NCI-H526 treated with DMSO at 0.1 percent for 48 hours (cell line): ENCODE measurements around the gene ZBTB8A.
"Not testable (repeated sequence)": the region's sequence is repeated elsewhere in the genome, so short reads cannot be mapped to it uniquely, and the experiment has no call there.

ENCODE experiments used
- DNase-seq: peaks from one replicate; lab custom pipeline; 2025; lab: John Stamatoyannopoulos, UW

The ZBTB8A gene

DNA sequence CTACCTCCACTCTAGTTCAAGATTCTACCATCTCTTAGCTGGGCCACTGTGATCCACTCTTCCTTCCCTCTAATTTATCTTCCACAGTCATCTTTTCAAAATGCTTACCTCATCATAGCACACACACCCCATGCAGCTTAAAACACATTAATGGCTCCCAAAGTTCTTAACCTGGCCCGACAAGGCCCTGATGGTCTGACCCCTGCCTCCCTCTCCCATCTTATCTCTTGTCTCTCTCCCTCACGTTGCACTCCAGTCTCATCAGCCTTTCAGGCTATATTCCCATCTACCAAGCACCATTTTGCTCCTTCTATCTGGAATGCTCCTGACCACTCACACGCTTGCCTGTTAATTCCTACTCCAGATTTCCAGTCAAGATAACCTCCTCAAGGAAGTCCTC lies 2.5 kb upstream of the ZBTB8A start:
- DNase-seq: no peak

- peak; percentile 67 for DNase-seq
Measured at GRCh38 chr1:32539584-32540571, 651 bp downstream of the ZBTB8A start.

GRCh38 chr1:32540605-32541004 lies 1.4 kb downstream of the ZBTB8A start:
- DNase-seq: peak; percentile 50

GRCh38 chr1:32541064-32541566 lies 1.9 kb downstream of the ZBTB8A start:
- DNase-seq: no peak

DNA sequence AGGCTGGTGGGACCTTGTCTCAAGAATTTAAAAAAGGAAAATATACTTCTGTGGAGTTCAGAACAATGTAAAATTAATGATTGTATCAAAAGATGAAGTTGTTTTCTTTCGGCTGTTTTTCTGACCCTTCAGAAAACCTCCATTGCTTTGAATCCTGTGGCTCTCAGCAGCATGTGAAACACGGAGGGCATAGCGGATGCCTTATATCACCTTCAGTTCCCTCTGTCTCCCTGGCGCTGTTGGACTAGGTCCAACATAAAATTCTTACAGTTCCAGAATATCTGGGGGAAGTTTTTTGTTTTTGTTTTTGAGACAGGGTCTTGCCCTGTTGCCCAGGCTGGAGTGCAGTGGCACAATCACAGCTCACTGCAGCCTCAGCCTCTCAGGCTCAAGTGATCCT lies 7.4 kb downstream of the ZBTB8A start:
- DNase-seq: no peak

DNA sequence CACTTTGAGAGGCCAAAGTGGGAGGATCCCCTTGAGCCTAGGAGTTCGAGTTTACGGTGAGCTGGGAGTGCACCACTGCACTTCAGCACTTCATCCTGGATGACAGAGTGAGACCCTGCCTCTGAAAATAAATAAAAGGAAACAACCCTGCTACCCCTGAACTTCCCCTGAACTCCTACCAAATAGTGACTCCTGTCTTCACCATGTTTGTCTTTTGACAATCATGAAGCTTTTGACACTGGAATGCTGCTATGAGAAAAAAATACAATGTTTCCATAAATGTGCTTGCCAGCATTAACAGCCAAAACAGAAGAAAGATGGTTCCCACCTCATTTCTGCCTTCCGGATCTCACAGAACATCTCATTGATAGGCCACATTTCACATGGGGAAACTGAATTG lies 10.4 kb downstream of the ZBTB8A start:
- DNase-seq: no peak

- no peak for DNase-seq
Measured at GRCh38 chr1:32554288-32554687, 15.1 kb downstream of the ZBTB8A start.

DNA sequence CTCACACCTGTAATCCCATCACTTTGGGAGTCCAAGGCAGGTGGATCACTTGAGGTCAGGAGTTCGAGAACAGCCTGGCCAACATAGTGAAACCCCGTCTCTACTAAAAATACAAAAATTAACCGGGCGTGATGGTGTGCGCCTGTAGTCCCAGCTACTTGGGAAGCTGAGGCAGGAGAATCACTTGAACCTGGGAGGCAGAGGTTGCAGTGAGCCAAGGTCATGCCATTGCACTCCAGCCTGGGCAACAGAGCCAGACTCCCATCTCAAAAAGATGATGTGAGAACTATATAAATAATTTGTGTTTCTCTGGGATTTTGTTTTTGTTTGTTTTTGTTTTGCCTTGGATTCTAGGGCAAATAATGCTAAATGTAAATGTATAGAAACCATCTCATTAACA lies 17.8 kb downstream of the ZBTB8A start:
- not testable (repeated sequence) for DNase-seq

GRCh38 chr1:32557812-32558211 lies 18.6 kb downstream of the ZBTB8A start:
- DNase-seq: no peak

GRCh38 chr1:32568929-32569328 lies 29.7 kb downstream of the ZBTB8A start:
- DNase-seq: no peak

- no peak for DNase-seq
Measured at GRCh38 chr1:32580348-32581017, 41.3 kb downstream of the ZBTB8A start.

GRCh38 chr1:32592943-32593342 lies 53.7 kb downstream of the ZBTB8A start:
- no peak for DNase-seq

GRCh38 chr1:32600034-32600433 lies 60.8 kb downstream of the ZBTB8A start:
- DNase-seq: no peak

DNA sequence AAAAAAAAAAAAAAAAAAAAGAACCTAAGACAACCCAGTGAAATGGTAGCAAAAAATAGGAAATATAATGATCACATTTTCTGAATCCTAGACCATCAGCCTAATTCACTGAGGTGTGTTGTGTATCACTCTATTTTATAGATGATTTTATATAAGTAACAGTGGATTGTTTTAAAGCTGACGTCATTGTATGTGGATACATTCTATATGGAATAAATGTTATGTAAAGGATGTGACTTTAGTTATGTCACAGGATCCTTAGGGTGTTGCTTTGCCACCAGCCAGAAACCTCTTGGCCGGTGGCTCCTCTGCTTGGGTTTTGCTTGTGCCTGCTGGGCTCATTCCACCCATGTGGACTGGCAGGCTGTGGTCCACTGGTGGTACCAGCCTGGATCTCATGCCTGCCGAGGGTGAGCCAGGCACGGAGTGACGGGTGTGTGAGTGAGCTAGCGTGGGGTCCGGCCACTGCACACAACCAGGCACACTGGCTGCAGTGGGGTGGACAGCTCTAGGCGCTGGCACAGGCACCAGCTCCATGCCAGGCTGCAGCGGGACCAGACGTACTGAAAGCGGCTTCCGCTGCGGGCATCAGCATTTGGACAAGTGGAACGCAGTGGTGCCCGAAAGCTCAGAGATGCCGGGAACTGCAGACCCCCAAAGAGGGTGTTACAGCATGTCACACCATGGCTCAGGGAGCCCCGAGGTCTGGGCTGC lies 66.6 kb downstream of the ZBTB8A start:
- DNase-seq: no peak

DNA sequence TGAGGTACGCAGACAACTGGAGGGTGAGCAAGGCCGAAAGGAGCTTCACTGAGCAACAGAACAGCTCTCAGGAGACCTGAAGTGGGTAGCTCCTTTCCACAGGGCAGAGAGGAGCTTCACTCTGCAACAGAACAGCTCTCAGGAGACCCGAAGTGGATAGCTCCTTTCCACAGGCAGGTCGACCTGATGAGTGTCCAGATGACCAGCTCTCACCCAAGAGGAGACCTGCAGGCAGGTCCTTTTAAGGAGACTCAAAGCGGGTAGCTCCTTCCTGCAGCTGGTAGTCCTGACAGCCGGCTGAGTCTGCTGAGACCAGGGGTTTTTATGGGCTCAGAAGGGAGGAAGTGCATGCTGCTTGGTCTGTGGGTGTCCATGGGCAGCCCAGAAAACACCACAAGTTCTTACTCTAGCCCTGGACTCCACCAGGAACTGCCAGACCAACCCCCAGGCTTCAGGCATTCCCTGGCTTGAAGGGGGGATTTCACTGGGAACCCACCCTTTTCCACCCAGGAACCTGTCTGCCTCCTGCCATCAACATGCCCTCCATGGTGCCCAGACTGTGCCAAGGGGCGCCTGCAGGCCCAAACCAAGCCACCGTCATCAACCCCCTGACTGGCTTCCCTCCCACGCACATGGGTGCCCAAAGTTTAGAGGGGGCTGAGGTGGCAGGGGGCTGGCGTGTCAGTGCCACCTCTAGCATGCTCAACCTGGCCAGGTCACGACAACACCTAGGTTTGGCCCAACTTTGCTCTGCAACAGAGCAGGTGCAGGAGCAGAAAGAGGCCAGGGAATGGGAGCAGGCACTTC lies 67.5 kb downstream of the ZBTB8A start:
- DNase-seq: no peak

DNA sequence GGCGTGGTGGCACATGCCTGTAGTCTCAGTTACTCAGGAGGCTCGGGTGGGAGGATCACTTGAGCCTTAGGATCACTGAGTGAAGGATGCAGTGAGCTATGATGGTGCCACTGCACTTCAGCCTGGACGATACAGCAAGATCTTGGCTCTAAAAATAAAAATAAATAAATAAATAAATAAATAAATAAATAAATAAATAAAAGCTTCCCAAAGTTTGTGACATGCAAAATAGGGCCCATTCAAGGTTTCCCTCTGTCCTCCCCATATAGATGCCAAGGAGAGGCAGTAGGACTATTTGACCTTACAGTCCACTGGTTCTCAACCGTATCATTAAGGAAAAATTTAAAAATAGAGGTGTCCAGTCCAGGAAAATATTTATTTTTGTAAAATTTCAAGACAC lies 70.0 kb downstream of the ZBTB8A start:
- no peak for DNase-seq

DNA sequence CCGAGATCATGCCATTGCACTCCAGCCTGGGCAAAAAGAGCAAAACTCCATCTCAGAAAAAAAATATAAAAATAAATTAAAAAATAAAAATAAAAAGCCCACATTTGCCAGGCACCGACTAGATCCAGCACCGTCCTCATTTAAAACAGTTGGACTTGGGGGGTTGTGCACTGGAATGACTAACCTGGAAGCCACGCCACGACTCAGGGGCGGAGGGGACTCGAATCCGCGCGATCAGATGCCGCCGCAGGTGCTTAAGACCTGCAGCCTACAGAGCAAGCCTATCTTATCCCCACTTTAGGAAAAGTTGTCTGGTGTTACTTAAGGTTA lies 72.6 kb downstream of the ZBTB8A start:
- DNase-seq: no peak

DNA sequence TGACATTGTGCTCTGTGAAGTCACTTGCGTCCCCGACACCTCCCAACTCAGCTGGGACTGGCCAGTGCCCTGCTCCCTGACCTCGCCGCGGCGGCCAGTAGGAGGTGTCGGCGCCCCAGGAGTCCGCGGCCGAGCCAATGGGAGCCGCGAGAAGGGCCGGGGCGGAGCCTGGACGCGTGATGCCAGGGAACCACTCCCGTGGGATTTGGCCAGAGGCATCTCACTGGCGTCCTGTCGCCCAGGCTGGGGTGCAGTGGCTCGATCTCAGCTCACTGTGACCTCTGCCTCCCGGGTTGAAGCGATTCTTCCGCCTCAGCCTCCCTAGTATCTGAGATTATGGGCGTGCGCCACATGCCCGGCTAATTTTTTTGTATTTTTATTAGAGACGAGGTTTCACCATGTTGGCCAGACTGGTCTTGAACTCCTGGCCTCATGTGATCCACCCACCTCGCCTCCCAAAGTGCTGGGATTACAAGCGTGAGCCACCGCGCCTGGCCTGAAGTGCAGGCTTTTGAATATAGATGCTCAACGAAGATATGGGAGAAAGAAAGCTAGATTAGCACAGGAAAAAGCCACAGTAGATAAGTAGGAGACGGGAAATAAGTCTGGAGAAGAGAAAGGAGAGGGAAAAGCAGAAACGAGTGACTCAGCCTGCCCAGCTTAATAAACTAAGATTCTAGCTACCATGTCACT lies 73.1 kb downstream of the ZBTB8A start:
- DNase-seq: peak; percentile 75

- no peak for DNase-seq
Measured at GRCh38 chr1:32613472-32613871, 74.2 kb downstream of the ZBTB8A start.

GRCh38 chr1:32618673-32619221 lies 79.5 kb downstream of the ZBTB8A start:
- DNase-seq: no peak
